SH-SY5Y (cell line): ENCODE data around the gene EPHB6.
A peak's percentile ranks its signal among the peaks of the same experiment; 100 is the strongest.

ENCODE experiments used
- GATA2 ChIP-seq: IDR thresholded peaks from 2 replicates; pipeline ENCODE4 v1.6.1; 2011; ENCODE audit warnings: mild to moderate bottlenecking, low read depth, low read length
- GATA3 ChIP-seq: IDR thresholded peaks from 2 replicates; pipeline ENCODE4 v1.6.1; 2011; ENCODE audit warnings: low read depth, mild to moderate bottlenecking, low read length, moderate library complexity

EPHB6 gene

DNA sequence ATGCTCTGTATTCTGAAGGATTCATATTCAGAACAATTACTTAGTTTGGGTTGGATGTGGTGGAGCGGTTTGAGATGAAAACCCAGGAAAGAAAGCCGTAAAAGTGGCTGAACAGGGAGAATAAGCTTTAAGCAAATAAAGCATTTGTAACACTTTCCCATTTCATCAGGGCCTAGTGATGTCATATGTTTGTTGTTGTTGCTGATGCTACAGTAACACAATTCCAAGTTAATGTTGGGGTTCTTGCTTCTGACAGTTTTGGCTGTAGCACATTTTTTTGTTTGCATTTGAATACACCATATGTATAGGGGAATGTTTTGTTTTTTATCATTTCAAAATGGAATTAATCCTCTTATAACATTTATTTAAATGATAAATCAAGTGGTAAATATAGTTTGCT lies 40.4 kb upstream of the EPHB6 start:
- TF ChIP-seq GATA2 (no peak), GATA3 (no peak)

GRCh38 chr7:142815134-142815533 lies 39.7 kb upstream of the EPHB6 start:
- peak; percentile 95 for TF ChIP-seq GATA2
- TF ChIP-seq GATA3, result peak; percentile 87

DNA sequence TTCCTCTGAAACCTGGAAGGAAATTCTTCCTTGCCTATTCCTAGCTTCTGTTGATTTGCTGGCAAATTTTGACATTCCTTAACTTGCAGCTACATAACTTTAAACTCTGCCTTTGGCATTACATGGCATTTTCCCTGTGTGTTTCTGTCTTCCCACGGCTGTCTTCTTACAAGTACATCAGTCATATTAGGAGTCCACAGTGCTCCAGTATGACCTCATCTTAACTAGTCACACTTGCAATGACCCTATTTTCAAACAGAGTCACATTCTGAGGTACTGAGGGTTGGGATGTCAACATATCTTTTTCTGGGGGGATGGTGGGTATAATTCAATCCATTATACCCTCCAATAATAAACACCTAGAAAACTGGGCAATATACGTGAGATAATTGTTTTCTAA lies 37.4 kb upstream of the EPHB6 start:
- TF ChIP-seq GATA2 (no peak), GATA3 (no peak)

DNA sequence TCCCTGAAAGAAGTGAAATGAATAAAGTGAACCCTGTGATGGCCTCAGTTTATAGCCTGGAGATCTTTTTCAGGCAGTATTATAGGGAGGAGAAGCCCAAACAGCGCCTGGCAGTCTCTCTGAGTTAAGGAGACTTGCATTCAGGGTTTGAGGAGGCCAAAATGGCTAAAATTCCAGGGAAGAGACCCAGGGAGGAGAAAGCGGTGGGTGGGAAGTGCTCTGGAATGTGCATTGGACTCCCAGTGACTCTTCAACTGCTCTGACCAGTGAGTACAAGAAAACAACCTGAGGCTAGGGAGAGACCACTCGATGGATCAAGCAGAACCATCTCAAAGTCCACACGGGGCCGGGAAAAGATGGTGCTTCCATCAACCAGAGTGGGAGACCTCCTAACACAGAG lies 35.3 kb upstream of the EPHB6 start:
- TF ChIP-seq GATA3 (no peak), GATA2 (no peak)

DNA sequence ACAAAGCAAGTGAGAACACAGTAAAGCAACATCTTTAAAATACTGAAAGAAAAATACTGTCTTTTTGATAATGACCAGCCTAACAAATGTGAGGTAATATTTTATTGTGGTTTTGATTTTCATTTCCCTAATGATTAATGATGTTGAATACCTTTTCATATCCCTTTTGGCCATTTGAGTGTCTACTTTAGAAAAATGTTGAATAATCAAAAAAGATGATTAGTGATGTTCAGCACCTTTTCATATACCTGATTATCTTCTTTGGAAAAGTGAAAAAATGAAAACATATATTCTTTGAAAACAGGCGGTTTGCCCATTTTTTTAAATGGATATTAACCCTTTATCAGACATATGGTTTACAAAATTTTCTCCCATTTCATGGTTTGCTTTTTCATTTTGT lies 32.2 kb upstream of the EPHB6 start:
- TF ChIP-seq GATA2 (no peak), GATA3 (no peak)

GRCh38 chr7:142827951-142828500 lies 26.9 kb upstream of the EPHB6 start:
- TF ChIP-seq GATA2, result peak; percentile 42; the same call in 1 of the 2 replicates
- TF ChIP-seq GATA3, result no peak

GRCh38 chr7:142832417-142832816 lies 22.5 kb upstream of the EPHB6 start:
- no peak for TF ChIP-seq GATA3
- no peak for TF ChIP-seq GATA2

- TF ChIP-seq GATA2, result no peak
- no peak for TF ChIP-seq GATA3
Measured at GRCh38 chr7:142833174-142834048, 21.5 kb upstream of the EPHB6 start.

- TF ChIP-seq GATA3 (no peak), GATA2 (no peak)
Measured at GRCh38 chr7:142835487-142835886, 19.4 kb upstream of the EPHB6 start.

GRCh38 chr7:142836426-142836825 lies 18.4 kb upstream of the EPHB6 start:
- TF ChIP-seq GATA2, result no peak
- no peak for TF ChIP-seq GATA3

- TF ChIP-seq GATA3 (no peak), GATA2 (no peak)
Measured at GRCh38 chr7:142838461-142839213, 16.2 kb upstream of the EPHB6 start.

DNA sequence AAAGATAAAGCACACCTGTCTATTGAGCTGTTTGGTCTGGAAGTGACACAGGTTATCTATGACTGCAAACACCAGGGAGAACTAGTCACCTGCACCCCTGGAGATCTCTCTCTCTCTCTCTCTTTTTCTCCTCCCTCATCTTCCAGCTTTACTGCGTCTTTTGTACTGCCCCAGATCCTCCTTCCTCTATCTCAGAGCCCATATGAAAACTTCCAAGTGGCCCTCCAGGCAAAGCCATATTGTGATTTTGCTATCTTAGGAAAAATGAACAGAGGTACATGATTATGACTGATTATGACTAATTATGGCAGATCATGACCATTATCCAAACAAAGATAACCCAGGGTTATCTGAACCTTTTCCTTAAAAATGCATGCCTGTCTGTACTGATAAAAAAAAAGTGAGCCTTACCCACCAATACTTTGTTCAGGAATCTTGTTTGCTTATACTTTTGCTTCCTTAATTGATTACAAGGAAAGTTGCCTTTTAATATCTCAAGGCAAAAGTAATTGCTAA lies 12.6 kb upstream of the EPHB6 start:
- TF ChIP-seq GATA3, result no peak
- TF ChIP-seq GATA2, result no peak

GRCh38 chr7:142847353-142847752 lies 7.5 kb upstream of the EPHB6 start:
- TF ChIP-seq GATA3, result no peak
- no peak for TF ChIP-seq GATA2

DNA sequence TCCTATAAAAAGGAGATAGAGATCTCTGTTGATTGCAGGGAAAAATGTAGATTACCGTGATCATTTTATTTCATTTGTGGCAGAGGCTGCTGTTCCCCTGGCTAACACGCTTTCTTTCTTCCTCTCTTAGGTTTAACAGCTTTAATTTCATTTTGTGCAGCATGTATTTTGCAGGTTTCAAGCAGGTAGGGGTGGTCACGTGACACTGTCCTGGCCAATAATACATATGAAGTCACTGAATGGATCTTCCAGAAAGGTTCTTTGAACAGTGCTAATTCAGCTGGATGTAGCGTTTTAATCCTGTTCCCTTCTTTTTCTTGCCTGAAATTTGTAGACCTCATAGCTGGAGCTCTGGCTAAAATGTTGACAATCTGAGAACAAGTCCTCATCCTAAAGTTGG lies 3.6 kb upstream of the EPHB6 start:
- TF ChIP-seq GATA3, result no peak
- no peak for TF ChIP-seq GATA2
